Measurements from ENCODE around the gene SPOCK1. TPM values are rescaled to one million over a fixed set of nuclear protein-coding genes. Genes with fewer than 3 reads are reported as not detected.

The SPOCK1 gene
- total RNA-seq, 1 experiment from 2014 or later: 4.0 TPM

DNA sequence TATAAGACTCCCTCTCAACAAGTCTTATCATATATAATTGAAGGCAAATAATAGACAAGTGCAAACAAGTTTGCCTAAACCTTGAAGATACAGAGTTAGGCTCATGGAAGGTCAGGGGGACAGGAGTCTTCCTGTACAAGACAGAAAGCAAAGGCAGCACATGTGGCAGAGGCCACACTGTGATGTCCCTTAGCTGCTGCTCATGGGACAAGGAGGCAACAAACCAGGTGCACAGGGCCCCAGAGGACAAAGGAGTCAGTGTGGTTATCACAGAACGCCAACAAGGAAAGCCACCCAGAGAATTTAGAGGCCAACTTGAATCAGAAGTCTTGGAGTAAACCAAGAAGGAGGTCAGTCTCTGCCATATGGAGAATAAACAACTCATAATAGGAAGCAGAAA lies 444.8 kb downstream of the SPOCK1 start:
- POLR2A ChIA-PET (ENCODE audit: low non-redundant PET): no interaction called here
- BruUV-seq (replicated peaks): no TSS peak
- no peak for DNase-seq (ENCODE audit: low spot score)
- CTCF ChIA-PET: no interaction called here
- Histone ChIP-seq H3K4me3 (ENCODE audit: low read depth, low read length, poor library complexity, severe bottlenecking) (no peak overlapping the region), H3K27me3 (replicated peaks; ENCODE audit: insufficient read depth, low read depth, low read length, poor library complexity) (peaks cover 8% of the 10 kb centered on the region), H3K27ac (ENCODE audit: low read depth, low read length, poor library complexity, severe bottlenecking) (no peak overlapping the region), H3K36me3 (ENCODE audit: insufficient read depth, low read length, poor library complexity, severe bottlenecking) (no peaks in the 10 kb centered on the region), H3K9me3 (ENCODE audit: low read depth, low read length, poor library complexity, severe bottlenecking) (no peaks in the 10 kb centered on the region), H3K4me1 (ENCODE audit: insufficient read depth, low read length, poor library complexity, severe bottlenecking) (no peaks in the 10 kb centered on the region)
- TF ChIP-seq, protein P1, sequence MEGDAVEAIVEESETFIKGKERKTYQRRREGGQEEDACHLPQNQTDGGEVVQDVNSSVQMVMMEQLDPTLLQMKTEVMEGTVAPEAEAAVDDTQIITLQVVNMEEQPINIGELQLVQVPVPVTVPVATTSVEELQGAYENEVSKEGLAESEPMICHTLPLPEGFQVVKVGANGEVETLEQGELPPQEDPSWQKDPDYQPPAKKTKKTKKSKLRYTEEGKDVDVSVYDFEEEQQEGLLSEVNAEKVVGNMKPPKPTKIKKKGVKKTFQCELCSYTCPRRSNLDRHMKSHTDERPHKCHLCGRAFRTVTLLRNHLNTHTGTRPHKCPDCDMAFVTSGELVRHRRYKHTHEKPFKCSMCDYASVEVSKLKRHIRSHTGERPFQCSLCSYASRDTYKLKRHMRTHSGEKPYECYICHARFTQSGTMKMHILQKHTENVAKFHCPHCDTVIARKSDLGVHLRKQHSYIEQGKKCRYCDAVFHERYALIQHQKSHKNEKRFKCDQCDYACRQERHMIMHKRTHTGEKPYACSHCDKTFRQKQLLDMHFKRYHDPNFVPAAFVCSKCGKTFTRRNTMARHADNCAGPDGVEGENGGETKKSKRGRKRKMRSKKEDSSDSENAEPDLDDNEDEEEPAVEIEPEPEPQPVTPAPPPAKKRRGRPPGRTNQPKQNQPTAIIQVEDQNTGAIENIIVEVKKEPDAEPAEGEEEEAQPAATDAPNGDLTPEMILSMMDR (conservative IDR thresholded peaks at IDR 0.05; ENCODE audit: low read depth, low read length): no peak
- intact Hi-C loops (cut with micrococcal nuclease; ENCODE audit: unreplicated experiment): no loop called here

DNA sequence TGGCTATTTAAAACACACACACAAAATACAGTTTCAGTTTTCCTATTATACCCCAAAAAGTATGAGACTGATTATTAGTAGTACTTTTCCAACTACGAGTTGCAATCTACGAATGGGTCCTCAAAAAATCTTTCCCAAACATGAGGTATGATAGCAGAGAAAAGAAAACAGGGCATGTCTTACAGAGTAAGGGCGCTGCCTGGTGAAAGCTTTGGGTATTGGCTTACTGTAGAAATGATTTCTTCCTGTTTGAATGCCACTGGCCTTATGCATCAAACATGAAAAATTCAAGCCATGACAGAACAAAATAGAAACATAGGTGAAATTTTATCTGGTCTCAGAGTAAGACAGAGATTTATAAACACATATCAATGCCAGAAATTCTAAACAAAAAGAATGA lies 448.0 kb downstream of the SPOCK1 start:
- POLR2A ChIA-PET (ENCODE audit: low non-redundant PET): no interaction called here
- BruUV-seq (replicated peaks): no TSS peak
- H3K36me3 ChIP-seq (ENCODE audit: insufficient read depth, low read length, poor library complexity, severe bottlenecking): no peaks in the 10 kb centered on the region
- no peak overlapping the region for H3K4me3 ChIP-seq (ENCODE audit: low read depth, low read length, poor library complexity, severe bottlenecking)
- no peaks in the 10 kb centered on the region for H3K9me3 ChIP-seq (ENCODE audit: low read depth, low read length, poor library complexity, severe bottlenecking)
- no peak overlapping the region for H3K27ac ChIP-seq (ENCODE audit: low read depth, low read length, poor library complexity, severe bottlenecking)
- intact Hi-C loops (cut with micrococcal nuclease; ENCODE audit: unreplicated experiment): no loop called here
- TF ChIP-seq EZH2 (IDR thresholded peaks at IDR 0.05; ENCODE audit: borderline replicate concordance, low read depth, low read length, poor library complexity, severe bottlenecking): no peak
- TF ChIP-seq, protein P1 (conservative IDR thresholded peaks at IDR 0.05; ENCODE audit: low read depth, low read length): no peak
- peaks cover 8% of the 10 kb centered on the region for H3K27me3 ChIP-seq (replicated peaks; ENCODE audit: insufficient read depth, low read depth, low read length, poor library complexity)
- CTCF ChIA-PET: no interaction called here
- H3K4me1 ChIP-seq (ENCODE audit: insufficient read depth, low read length, poor library complexity, severe bottlenecking): no peaks in the 10 kb centered on the region
- no peak for DNase-seq (ENCODE audit: low spot score)

DNA sequence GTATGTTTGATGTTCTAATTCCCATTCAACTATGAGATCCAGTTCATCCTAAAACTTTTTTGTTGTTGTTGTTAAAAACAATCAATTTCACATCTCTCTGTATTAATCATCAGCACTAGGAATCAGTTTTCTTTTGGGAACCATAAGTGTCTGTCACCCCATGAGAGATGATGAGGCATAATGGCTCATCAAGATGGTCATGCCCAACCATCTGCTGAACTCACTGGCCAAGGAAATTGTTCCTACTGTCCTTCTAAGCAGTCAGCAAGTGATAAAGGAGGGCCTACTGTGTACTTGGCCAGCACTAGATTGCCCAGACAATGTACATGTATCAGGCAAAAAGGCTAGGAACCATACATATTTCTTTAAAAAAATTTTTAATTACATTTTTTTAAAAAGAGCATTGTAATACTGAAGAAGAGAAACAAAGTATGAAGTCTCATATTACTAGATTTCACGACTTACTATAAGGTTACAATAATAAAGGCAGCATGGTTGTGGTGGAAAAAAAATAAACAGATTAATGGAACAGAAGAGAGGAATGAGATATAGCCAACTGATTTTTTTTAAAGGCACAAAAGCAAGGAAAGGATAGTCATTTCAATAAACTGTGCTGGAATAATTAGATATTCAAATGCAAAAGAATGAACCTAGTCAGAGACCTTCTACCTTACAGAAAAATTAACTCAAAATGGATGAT lies 458.3 kb downstream of the SPOCK1 start:
- ChIA-PET CTCF (no interaction called here), POLR2A (ENCODE audit: low non-redundant PET) (no interaction called here)
- Histone ChIP-seq H3K4me3 (ENCODE audit: low read depth, low read length, poor library complexity, severe bottlenecking) (no peak overlapping the region), H3K36me3 (ENCODE audit: insufficient read depth, low read length, poor library complexity, severe bottlenecking) (no peaks in the 10 kb centered on the region), H3K27ac (ENCODE audit: low read depth, low read length, poor library complexity, severe bottlenecking) (no peak overlapping the region), H3K4me1 (ENCODE audit: insufficient read depth, low read length, poor library complexity, severe bottlenecking) (no peaks in the 10 kb centered on the region), H3K9me3 (ENCODE audit: low read depth, low read length, poor library complexity, severe bottlenecking) (no peaks in the 10 kb centered on the region), H3K27me3 (replicated peaks; ENCODE audit: insufficient read depth, low read depth, low read length, poor library complexity) (peaks cover 16% of the 10 kb centered on the region)
- DNase-seq (ENCODE audit: low spot score): no peak
- TF ChIP-seq, protein P1 (conservative IDR thresholded peaks at IDR 0.05; ENCODE audit: low read depth, low read length): no peak
- no peak for TF ChIP-seq EZH2 (IDR thresholded peaks at IDR 0.05; ENCODE audit: borderline replicate concordance, low read depth, low read length, poor library complexity, severe bottlenecking)
- no TSS peak for BruUV-seq (replicated peaks)
- intact Hi-C loops (cut with micrococcal nuclease; ENCODE audit: unreplicated experiment): no loop called here

Data from A673 (cell line).